ENCODE results near the gene OR10A5.

DNA sequence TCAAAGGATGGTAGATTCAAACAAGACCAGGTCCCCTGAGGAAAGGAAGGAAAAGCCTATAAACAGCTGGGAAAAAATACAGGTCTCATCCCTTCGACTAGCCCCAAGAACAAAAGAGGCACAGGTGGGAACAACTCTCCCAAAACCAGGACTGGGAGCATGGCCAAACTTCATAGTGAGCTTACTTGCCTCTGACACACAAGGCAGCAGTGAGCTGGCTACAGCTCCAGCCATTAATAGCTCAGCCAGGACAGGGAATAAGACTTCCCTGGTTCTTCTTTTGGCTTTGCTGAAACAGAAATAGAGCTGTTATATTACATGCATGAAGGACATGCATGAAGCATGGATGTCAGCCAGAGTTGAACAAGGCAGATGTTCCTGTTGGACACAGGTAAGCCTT is 17.5 kb downstream of the OR10A5 start, which contains the start of gene OR10A2:
- no peak for TF ChIP-seq POLR2AphosphoS5 (IDR thresholded peaks at IDR 0.05; ENCODE audit: insufficient read depth, low read depth, low read length)
- no peak for TF ChIP-seq CTCF (IDR thresholded peaks at IDR 0.05; ENCODE audit: extremely low read depth in 1 of 2, insufficient read depth in 1 of 2, low read depth in 1 of 2, low read length in 2 of 2)

Data from endothelial cell of umbilical vein (primary cell).